Peyer's patch (tissue), 4 donors: ENCODE measurements around the gene PDIA2.

ENCODE experiments used
- POLR2A ChIP-seq, 2 donors: fragments of 450-650 bp; IDR thresholded peaks; one replicate each; pipeline ENCODE4 v1.5.1; 2017; ENCODE audit warnings: antibody characterized with exemption in 2 of 2, mild to moderate bottlenecking in 2 of 2, moderate library complexity in 2 of 2
- TF ChIP-seq, protein P1 (sequence below), 6 experiments: fragments of 450-650 bp in 4 of 6; fragments of 200-600 bp in 2 of 6; sonication (generic) in 1 of 6; IDR thresholded peaks; one replicate each; pipeline ENCODE4 v1.5.1; 2017 to 2019; ENCODE audit warnings: antibody characterized with exemption in 6 of 6, mild to moderate bottlenecking in 3 of 6, moderate library complexity in 1 of 6

DNA sequence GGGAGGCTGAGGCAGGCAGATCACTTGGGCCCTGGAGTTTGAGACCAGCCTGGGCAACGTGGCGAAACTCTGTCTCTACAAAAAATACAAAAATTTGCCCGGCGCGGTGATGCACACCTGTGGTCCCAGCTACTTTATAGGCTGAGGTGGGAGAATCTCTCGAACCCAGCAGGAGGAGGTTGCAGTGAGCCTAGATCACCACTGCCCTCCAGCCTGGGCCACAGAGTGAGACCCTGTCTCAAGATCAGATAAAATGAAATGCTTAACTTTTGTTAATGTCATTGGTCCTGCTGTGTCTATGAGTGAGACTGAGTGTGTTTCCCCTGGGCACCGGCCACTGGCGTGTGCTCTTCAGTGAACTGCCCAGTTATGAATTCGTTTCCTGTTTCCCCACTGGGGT, 37.9 kb upstream of the PDIA2 start:
- TF ChIP-seq, protein P1, sequence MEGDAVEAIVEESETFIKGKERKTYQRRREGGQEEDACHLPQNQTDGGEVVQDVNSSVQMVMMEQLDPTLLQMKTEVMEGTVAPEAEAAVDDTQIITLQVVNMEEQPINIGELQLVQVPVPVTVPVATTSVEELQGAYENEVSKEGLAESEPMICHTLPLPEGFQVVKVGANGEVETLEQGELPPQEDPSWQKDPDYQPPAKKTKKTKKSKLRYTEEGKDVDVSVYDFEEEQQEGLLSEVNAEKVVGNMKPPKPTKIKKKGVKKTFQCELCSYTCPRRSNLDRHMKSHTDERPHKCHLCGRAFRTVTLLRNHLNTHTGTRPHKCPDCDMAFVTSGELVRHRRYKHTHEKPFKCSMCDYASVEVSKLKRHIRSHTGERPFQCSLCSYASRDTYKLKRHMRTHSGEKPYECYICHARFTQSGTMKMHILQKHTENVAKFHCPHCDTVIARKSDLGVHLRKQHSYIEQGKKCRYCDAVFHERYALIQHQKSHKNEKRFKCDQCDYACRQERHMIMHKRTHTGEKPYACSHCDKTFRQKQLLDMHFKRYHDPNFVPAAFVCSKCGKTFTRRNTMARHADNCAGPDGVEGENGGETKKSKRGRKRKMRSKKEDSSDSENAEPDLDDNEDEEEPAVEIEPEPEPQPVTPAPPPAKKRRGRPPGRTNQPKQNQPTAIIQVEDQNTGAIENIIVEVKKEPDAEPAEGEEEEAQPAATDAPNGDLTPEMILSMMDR (IDR thresholded peaks at IDR 0.05): no peak
- no peak for TF ChIP-seq POLR2A (IDR thresholded peaks at IDR 0.05)
